HG03432 (cell line): ENCODE measurements around the gene MNT.

Source experiments
- ATAC-seq: cut with Tn5 transposase; IDR thresholded peaks from one replicate; pipeline ENCODE4 v1.9.1; 2021; ENCODE audit warnings: mild to moderate bottlenecking, moderate library complexity; ENCODE audit not compliant: unreplicated experiment

MNT gene

GRCh38 chr17:2335726-2336214, 65.1 kb downstream of the MNT start:
- ATAC-seq = no peak
